Thoracic aorta (tissue), 2 donors: ENCODE results near the gene CCL5. TPM values are rescaled to one million over a fixed set of nuclear protein-coding genes. Genes with fewer than 3 reads are reported as not detected.

Source experiments
- ATAC-seq: fragments of 150-250 bp; one replicate; pipeline ENCODE4 v1.8.0; 2017; ENCODE audit warnings: low read depth; ENCODE audit not compliant: insufficient number of reproducible peaks, low FRiP score
- DNase-seq: peaks from one replicate; pipeline ENCODE4 v3.0.0-alpha.2; 2020; ENCODE audit warnings: low spot score
- H3K27ac ChIP-seq, 2 donors: fragments of 200-600 bp; sonication (generic); 1 replicate in 1 of 2; 2 replicates in 1 of 2; pipeline ENCODE4 v1.5.1; 2016; ENCODE audit warnings: mild to moderate bottlenecking in 2 of 2, moderate library complexity in 2 of 2
- H3K27me3 ChIP-seq: fragments of 200-600 bp; sonication (generic); replicated peaks from 2 replicates; pipeline ENCODE4 v1.6.0; 2016; ENCODE audit warnings: mild to moderate bottlenecking; ENCODE audit not compliant: insufficient read depth
- H3K36me3 ChIP-seq: fragments of 200-600 bp; sonication (generic); one replicate; pipeline ENCODE4 v1.5.1; 2016
- H3K4me1 ChIP-seq, 2 donors: fragments of 200-600 bp; sonication (generic); 1 replicate in 1 of 2; 2 replicates in 1 of 2; pipeline versions ENCODE4 v1.5.1 to v1.6.0; 2016; ENCODE audit warnings: low read depth in 2 of 2, mild to moderate bottlenecking in 1 of 2; ENCODE audit not compliant: control insufficient read depth in 1 of 2
- H3K4me3 ChIP-seq: fragments of 200-600 bp; sonication (generic); 2 replicates; pipeline ENCODE4 v1.5.1; 2016; ENCODE audit warnings: mild to moderate bottlenecking
- H3K9me3 ChIP-seq: fragments of 200-600 bp; sonication (generic); 2 replicates; pipeline ENCODE4 v1.5.1; 2016
- total RNA-seq, 2 donors: library from RNA; depleted of rRNA; stranded (reverse); fragments of >200 nt; gene quantifications; one replicate each; pipeline versions ENCODE4 v1.1.0 to v1.2.3, GENCODE V29; 2016
- TF ChIP-seq, protein P1 (sequence below): fragments of 200-600 bp; sonication (generic); IDR thresholded peaks from one replicate; pipeline ENCODE4 v1.5.1; 2019; ENCODE audit warnings: antibody characterized with exemption

CCL5 gene
- total RNA-seq, 2 donors from 2014 or later = 6.2 to 7.1 TPM

DNA sequence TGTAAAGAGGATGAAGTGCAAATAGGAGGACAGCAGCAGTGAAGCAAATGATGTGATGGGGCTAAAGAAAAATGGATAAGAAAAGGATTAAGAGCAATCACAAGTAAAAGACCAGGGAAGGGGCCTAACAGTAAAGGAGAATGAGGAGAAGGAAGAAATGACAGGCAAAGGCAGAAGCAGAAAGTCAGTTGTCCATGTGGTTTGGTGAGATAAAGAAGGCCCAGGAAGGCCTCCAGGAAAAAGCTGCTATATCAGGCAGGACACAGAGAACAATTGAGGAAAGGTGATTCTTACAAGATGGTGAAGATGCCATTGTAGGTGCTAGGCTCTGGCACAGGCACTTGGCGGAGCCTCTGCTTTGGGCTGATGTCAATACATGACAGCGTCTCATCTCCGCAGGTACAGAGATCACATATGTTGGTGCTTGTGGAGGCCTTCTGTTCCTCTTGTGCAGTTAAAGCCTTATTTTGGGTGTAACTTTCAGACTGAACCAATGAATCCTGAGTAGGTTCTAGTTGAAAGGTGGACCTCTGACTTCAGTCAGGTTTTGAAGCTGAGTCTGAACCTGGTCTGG is 32.3 kb upstream of the CCL5 start:
- H3K4me1 ChIP-seq = no peaks in the 10 kb centered on the region
- ATAC-seq (no peak), DNase-seq (no peak)
- H3K9me3 ChIP-seq = no peaks in the 10 kb centered on the region
- H3K36me3 ChIP-seq = no peaks in the 10 kb centered on the region
- TF ChIP-seq, protein P1, sequence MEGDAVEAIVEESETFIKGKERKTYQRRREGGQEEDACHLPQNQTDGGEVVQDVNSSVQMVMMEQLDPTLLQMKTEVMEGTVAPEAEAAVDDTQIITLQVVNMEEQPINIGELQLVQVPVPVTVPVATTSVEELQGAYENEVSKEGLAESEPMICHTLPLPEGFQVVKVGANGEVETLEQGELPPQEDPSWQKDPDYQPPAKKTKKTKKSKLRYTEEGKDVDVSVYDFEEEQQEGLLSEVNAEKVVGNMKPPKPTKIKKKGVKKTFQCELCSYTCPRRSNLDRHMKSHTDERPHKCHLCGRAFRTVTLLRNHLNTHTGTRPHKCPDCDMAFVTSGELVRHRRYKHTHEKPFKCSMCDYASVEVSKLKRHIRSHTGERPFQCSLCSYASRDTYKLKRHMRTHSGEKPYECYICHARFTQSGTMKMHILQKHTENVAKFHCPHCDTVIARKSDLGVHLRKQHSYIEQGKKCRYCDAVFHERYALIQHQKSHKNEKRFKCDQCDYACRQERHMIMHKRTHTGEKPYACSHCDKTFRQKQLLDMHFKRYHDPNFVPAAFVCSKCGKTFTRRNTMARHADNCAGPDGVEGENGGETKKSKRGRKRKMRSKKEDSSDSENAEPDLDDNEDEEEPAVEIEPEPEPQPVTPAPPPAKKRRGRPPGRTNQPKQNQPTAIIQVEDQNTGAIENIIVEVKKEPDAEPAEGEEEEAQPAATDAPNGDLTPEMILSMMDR = no peak
- no peak overlapping the region for H3K27ac ChIP-seq
- no peak overlapping the region for H3K4me3 ChIP-seq
- no peaks in the 10 kb centered on the region for H3K27me3 ChIP-seq

GRCh38 chr17:35909408-35909807 is 29.2 kb upstream of the CCL5 start:
- H3K9me3 ChIP-seq = no peaks in the 10 kb centered on the region
- ATAC-seq (no peak), DNase-seq (no peak)
- H3K27ac ChIP-seq = no peak overlapping the region
- no peaks in the 10 kb centered on the region for H3K4me1 ChIP-seq
- no peaks in the 10 kb centered on the region for H3K36me3 ChIP-seq
- TF ChIP-seq, protein P1 = no peak
- H3K27me3 ChIP-seq = no peaks in the 10 kb centered on the region
- no peak overlapping the region for H3K4me3 ChIP-seq

DNA sequence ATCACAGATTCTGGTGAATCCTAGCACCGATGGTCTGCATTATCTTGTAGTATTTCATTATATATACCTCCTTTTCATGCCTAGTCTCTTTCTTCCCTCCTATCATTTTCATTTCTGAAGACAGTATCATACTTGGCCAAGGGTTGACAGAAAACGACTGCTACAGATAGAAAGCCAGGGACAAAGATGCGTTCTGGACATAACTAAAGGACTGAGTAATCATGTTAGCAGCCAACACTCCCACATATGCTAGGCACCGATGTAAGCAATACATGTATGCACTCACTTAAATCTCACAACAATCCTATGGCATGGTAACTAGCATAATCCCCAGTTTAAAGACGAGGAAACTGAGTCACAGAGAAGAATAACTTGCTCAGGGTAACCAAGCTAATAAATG is 27.5 kb upstream of the CCL5 start:
- TF ChIP-seq, protein P1 = no peak
- DNase-seq = no peak
- no peaks in the 10 kb centered on the region for H3K36me3 ChIP-seq
- H3K4me1 ChIP-seq = no peaks in the 10 kb centered on the region
- no peak overlapping the region for H3K4me3 ChIP-seq
- ATAC-seq = no peak
- H3K9me3 ChIP-seq = no peaks in the 10 kb centered on the region
- H3K27ac ChIP-seq = no peak overlapping the region
- H3K27me3 ChIP-seq = no peaks in the 10 kb centered on the region

DNA sequence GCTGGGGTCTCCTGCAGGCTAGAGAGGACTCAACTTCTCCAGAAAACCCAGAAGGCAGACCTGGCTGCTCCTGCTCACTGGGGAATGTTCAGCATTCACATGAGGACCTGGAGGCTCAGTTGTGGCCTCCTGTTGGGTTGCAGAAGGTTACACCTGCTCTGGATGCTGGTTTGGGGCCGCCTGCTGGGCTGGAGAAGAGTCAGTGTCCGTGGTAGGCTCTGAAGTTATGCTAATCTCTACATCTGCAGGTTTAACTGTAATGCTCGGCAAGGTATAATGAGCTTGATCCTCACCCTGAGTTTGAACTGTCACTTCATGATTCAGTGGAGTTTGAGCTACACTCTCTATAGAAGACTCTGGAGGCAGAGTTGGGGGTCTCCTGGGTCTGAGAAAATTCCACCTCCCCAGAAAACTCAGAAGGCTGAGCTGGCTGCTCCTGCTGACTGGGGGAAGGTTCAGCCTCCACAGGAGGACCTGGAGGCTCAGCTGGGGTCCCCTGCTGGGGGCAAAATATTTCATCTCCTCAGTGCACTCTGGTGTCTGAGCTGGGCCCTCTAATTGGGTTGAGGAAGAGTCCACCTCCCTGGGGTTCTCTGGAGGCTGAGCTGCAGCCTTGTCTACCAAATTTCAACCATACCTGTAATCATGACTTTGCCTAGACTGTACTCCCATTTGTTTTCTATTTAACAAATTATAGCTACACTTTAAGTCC is 26.9 kb upstream of the CCL5 start:
- Histone ChIP-seq H3K4me3 (no peak overlapping the region), H3K27me3 (no peaks in the 10 kb centered on the region), H3K4me1 (no peaks in the 10 kb centered on the region), H3K9me3 (no peaks in the 10 kb centered on the region), H3K36me3 (no peaks in the 10 kb centered on the region), H3K27ac (no peak overlapping the region)
- DNase-seq = no peak
- no peak for ATAC-seq
- TF ChIP-seq, protein P1 = no peak

DNA sequence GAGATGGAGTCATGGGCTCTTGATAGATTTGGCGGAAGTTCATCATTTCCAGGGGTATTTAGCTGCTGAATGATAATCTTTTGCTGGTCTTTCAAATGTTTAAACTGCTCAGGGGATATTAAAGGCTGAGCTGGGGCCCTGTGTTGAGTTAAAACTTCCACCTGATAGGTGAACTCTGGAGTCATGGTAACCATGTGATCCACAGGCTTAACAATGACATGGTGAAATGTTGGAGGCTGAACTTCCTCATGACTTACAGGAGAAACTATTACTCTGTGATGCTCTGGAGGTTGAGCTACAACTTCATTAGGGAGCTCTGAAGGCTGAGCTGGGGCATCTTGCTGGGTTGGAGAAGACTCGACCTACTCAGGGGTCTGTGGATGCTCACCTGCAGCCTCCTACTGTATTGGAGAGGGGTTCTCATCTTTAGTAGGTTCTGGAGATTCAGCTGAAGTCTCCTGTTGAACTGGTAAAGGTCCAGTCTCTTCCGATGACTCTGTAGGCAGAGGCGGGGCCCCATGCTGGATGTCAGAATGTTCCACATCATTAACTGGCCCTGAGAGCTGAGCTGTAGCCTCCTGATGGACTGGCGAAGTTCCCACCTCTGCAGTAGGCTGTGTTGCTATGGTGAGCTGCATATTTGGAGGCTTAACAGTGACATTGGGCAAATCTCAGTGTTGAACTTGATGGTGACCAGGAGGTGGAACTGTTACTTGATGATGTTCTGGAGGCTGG is 26.2 kb upstream of the CCL5 start:
- DNase-seq (no peak), ATAC-seq (no peak)
- Histone ChIP-seq H3K4me3 (no peak overlapping the region), H3K4me1 (no peaks in the 10 kb centered on the region), H3K36me3 (no peaks in the 10 kb centered on the region), H3K27me3 (no peaks in the 10 kb centered on the region), H3K27ac (no peak overlapping the region), H3K9me3 (no peaks in the 10 kb centered on the region)
- TF ChIP-seq, protein P1 = no peak
